Esophagus muscularis mucosa (tissue), 4 donors: ENCODE measurements around the gene PIGZ.

Experiments
- CTCF ChIP-seq, 3 experiments: fragments of 200-600 bp in 2 of 3; fragments of 450-650 bp in 1 of 3; sonication (generic) in 2 of 3; IDR thresholded peaks; one replicate each; pipeline ENCODE4 v1.5.1; 2017 to 2019; ENCODE audit warnings: antibody characterized with exemption in 3 of 3, mild to moderate bottlenecking in 2 of 3, moderate library complexity in 1 of 3
- EP300 ChIP-seq: sonication (generic); formaldehyde crosslinking; IDR thresholded peaks from one replicate; pipeline ENCODE4 v1.6.1; 2017; ENCODE audit warnings: antibody characterized with exemption
- POLR2A ChIP-seq: fragments of 450-650 bp; IDR thresholded peaks from one replicate; pipeline ENCODE4 v1.6.1; 2017; ENCODE audit warnings: antibody characterized with exemption, moderate library complexity, mild to moderate bottlenecking, low read depth
- POLR2AphosphoS5 ChIP-seq, 2 donors: sonication (generic); formaldehyde crosslinking; IDR thresholded peaks; one replicate each; pipeline ENCODE4 v1.6.1; 2017; ENCODE audit warnings: antibody characterized with exemption in 2 of 2

- TF ChIP-seq CTCF (IDR thresholded peaks at IDR 0.05) (no peak), POLR2AphosphoS5 (IDR thresholded peaks at IDR 0.05) (no peak), POLR2A (no peak), EP300 (no peak)
These were observed 13.8 kb downstream of the PIGZ start for GRCh38 chr3:196954832-196955231.
